Aorta (tissue), 5 donors: ENCODE results near the gene PTPRK. TPM values are rescaled to one million over a fixed set of nuclear protein-coding genes. Genes with fewer than 3 reads are reported as not detected.

Source experiments
- ATAC-seq: fragments of 200-7000 bp; cut with Tn5 transposase; one replicate; pipeline ENCODE4 v1.9.1; 2022; ENCODE audit warnings: moderate library complexity; ENCODE audit not compliant: low FRiP score
- DNase-seq, 2 donors: peaks; one replicate each; pipeline ENCODE4 v3.0.0-alpha.2; 2020
- H3K27ac ChIP-seq, 2 donors: one replicate each; pipeline ENCODE4 v1.5.1; 2013; ENCODE audit warnings: low read length in 2 of 2, mild to moderate bottlenecking in 2 of 2, moderate library complexity in 2 of 2, control low read depth in 1 of 2, inconsistent platforms in 1 of 2, low read depth in 1 of 2
- H3K27me3 ChIP-seq, 2 donors: one replicate each; pipeline ENCODE4 v1.6.1; 2013; ENCODE audit warnings: control low read depth in 1 of 2, low read length in 1 of 2, mild to moderate bottlenecking in 1 of 2, moderate library complexity in 1 of 2; ENCODE audit not compliant: insufficient read depth in 2 of 2, control insufficient read depth in 1 of 2
- H3K36me3 ChIP-seq, 2 donors: one replicate each; pipeline ENCODE4 v1.6.1; 2013; ENCODE audit warnings: control low read depth in 1 of 2, low read length in 1 of 2, mild to moderate bottlenecking in 1 of 2; ENCODE audit not compliant: insufficient read depth in 2 of 2, control insufficient read depth in 1 of 2
- H3K4me1 ChIP-seq, 2 donors: one replicate each; pipeline ENCODE4 v1.6.1; 2013; ENCODE audit warnings: low read length in 2 of 2, control low read depth in 1 of 2, mild to moderate bottlenecking in 1 of 2, moderate library complexity in 1 of 2; ENCODE audit not compliant: insufficient read depth in 2 of 2, control insufficient read depth in 1 of 2
- H3K4me3 ChIP-seq, 2 donors: one replicate each; pipeline ENCODE4 v1.5.1; 2013; ENCODE audit warnings: low read length in 2 of 2, control low read depth in 1 of 2, mild to moderate bottlenecking in 1 of 2
- H3K9me3 ChIP-seq: one replicate; pipeline ENCODE4 v1.6.1; 2013; ENCODE audit warnings: mild to moderate bottlenecking, low read length; ENCODE audit not compliant: control insufficient read depth
- WGBS, 2 donors: extraction: QIAGEN DNeasy Blood & Tissue Kit; methylation state at CpG; one replicate each; pipeline ENCODE4 v1.1.7; 2013; 5-methylcytosine and 5-hydroxymethylcytosine counted together
- intact Hi-C, 2 donors: fragments of 100-400 bp; cut with DNase I; formaldehyde crosslinking; loops; one replicate each; pipeline versions ENCODE4 v1.14.2 to v1.15.0; 2022
- polyA plus RNA-seq, 2 donors: library from polyadenylated mRNA; stranded (reverse); fragments of 200-250 nt; gene quantifications; one replicate each; pipeline ENCODE4 v1.2.3, GENCODE V29; 2013
- total RNA-seq, 2 donors: library from RNA; stranded (reverse); fragmentation: NEBNext Ultra II Directional; extraction: Animal tissue kit (Norgen Biotek cat#: 25700); gene quantifications; one replicate each; pipeline ENCODE4 v1.2.1, GENCODE V29; 2021
- donor health status: healthy with polysubstance abuse.
- donor health status: Bipolar disorder and iron deficiency.
- donor health status: DM: no; HTN: no; CAD: no.
- donor health status: DM: no; HTN: no; CAD: no.
- donor health status: DM: yes; HTN: yes; CAD: no.

The PTPRK gene
- total and polyA plus RNA-seq, 4 donors, result 3.9 to 50.6 (median 24.9) TPM

DNA sequence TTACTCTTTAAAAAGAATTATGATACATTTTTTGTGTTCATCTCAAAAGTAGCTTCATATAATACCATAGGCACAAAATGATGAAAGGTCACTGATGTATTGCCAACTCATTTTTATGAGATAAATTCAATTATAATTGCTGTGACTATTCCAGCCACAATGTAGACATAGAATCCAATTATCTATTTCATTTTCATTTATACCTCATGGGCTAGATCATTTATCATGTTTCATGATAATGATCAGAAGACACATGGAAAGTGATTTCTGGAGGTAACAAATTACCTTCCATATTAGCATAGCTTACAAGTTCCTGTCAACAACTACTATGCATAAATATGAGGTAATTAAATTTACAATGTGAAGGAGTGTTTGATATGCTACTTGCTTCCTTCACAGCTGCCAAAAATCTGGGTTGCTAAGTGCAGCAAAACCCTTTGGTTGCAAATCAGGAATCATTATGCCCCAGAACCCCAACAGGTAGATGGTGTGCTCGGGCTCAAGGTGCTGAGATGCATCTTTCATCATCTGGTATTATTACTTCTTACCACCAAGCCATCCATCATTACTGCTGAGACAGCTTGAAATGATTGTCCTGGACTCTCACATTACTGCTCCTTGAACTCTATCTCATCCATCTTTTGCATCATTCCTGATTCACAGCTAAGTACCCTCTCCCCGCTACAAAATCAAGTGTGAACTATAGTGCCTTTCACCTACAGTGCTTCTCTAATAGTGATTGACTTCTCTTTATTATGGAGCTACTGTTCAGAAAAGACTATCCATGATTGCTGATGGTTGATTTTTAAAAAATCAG, 313.6 kb downstream of the PTPRK start:
- WGBS, 2 donors, result 96 to 97% methylated on average over 2 of the region's 2 CpGs
- intact Hi-C loops, result no loop called here
- Histone ChIP-seq H3K4me3 (no peak overlapping the region), H3K36me3 (no peaks in the 10 kb centered on the region), H3K4me1 (no peaks in the 10 kb centered on the region), H3K9me3 (no peaks in the 10 kb centered on the region), H3K27ac (no peak overlapping the region), H3K27me3 (no peaks in the 10 kb centered on the region)
- DNase-seq, result no peak
- ATAC-seq, result no peak

DNA sequence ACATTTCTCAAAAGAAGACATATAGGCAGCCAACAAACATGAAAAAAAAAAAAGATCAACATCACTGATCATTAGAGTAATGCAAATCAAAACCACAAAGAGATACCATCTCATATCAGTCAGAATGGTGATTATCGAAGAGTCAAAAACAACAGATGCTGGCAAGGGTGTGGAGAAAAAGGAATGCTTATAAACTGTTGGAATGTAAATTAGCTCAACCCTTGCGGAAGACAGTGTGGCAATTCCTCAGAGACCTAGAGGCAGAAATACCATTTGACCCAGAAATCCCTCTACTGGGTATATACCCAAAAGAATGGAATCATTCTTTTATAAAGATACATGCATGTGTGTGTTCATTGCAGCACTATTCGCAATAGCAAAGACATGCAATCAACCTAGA, 315.8 kb downstream of the PTPRK start:
- ATAC-seq, result no peak
- 95 to 97% methylated on average over 3 of the region's 3 CpGs for WGBS, 2 donors
- intact Hi-C loops, result no loop called here

DNA sequence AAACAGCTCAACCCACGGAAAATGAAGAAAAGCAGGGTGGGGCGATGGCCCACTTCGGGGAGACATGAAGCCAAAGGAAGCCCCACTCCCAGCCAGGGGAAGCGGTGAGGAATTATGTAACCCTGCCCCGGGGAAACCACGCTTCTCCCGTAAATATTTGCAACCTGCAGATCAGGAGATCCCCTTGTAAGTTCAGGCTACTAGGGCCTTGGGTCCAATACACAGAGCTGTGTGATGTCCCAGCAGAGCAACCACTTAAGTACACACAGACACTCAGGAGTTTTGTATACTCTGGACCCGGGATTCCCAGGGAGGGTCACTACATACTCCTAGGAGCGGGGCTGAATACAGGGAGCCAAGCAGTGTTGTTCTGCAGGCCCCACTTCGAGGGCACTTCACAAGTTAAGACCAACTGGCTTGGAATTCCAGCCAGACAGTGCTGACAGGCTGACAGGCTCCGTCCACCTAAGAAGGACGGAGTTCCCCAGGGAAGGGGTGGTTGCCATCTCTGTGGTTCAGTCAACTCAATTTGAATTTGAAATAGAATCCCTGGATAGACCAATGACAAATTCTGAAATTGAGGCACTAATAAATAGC, 318.1 kb downstream of the PTPRK start:
- intact Hi-C loops, result no loop called here
- no peak for ATAC-seq
- no peak for DNase-seq
- Histone ChIP-seq H3K27ac (no peak overlapping the region), H3K4me3 (no peak overlapping the region), H3K27me3 (no peaks in the 10 kb centered on the region), H3K4me1 (no peaks in the 10 kb centered on the region), H3K36me3 (no peaks in the 10 kb centered on the region), H3K9me3 (no peaks in the 10 kb centered on the region)
- 91% methylated on average over 12 of the region's 12 CpGs for WGBS, 2 donors

More for the DNA sequence above, 315.8 kb downstream of the PTPRK start:
- H3K27ac ChIP-seq, result no peak overlapping the region
- no peak for DNase-seq
- H3K4me1 ChIP-seq, result no peaks in the 10 kb centered on the region
- no peak overlapping the region for H3K4me3 ChIP-seq
- H3K36me3 ChIP-seq, result no peaks in the 10 kb centered on the region
- no peaks in the 10 kb centered on the region for H3K27me3 ChIP-seq
- no peaks in the 10 kb centered on the region for H3K9me3 ChIP-seq

DNA sequence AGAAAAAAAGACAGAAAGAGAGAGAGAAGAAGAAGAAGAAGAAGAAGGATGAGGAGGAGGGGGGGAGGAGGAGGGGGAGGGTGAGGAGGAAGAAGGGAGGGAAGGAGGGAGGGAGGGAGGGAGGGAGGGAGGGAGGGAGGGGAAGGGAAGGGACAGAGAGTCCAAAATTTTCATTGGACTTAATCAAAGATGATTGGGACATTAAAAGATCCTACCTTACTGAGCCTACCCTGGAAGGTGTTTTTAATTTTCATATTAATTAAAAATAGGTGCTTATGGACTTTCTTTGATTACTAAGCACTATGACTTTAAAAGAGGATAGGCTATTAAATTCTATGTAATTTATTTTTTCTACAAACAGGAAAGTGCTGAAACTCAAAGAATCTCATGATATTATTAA, 319.6 kb downstream of the PTPRK start:
- Histone ChIP-seq H3K27me3 (no peaks in the 10 kb centered on the region), H3K9me3 (no peaks in the 10 kb centered on the region), H3K4me3 (no peak overlapping the region), H3K4me1 (no peaks in the 10 kb centered on the region), H3K27ac (no peak overlapping the region), H3K36me3 (no peaks in the 10 kb centered on the region)
- intact Hi-C loops, result no loop called here
- DNase-seq (no peak), ATAC-seq (no peak)

DNA sequence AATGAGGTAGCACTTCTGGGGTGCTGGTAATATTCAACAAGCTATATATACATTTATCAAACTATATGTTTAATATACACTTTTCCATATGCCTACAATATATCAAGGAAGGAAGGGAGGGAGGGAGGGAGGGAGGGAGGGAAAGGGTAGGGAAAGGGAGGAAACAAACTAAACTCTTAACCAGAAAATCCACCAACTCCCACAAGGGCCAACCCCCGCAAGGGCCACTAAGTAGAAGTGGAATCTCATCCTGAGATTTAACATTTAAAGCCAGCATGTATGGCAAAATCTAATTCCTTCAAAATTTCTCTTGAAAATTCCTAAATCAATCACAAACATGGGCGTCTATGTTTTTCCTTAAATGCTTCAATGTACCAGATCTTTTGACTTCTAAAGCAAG, 320.9 kb downstream of the PTPRK start:
- DNase-seq (no peak), ATAC-seq (no peak)
- Histone ChIP-seq H3K9me3 (no peaks in the 10 kb centered on the region), H3K36me3 (no peaks in the 10 kb centered on the region), H3K4me1 (no peaks in the 10 kb centered on the region), H3K4me3 (no peak overlapping the region), H3K27me3 (no peaks in the 10 kb centered on the region), H3K27ac (no peak overlapping the region)
- WGBS, 2 donors, result 96 to 97% methylated on average over 2 of the region's 2 CpGs
- intact Hi-C loops, result no loop called here

DNA sequence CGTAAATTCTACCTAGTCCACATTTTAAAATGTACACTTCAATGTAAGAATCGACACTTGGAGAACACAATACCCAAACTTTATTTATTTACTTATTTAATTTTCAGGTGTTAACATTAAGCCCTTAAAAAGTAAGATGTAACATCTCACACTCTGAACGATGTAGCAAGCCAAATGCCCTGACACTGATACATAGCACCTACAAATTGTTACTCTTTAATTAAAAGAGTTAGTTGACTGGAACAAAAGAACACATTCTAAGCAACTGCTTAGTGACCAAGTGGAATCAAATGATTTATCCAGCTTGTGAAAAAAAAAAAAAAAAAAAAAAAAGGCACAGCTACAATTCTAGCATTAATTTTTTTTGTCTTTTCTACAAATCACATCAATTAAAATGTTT, 327.4 kb downstream of the PTPRK start:
- no peak overlapping the region for H3K4me3 ChIP-seq
- 89 to 91% methylated on average over 3 of the region's 3 CpGs for WGBS, 2 donors
- no peak overlapping the region for H3K27ac ChIP-seq
- no peaks in the 10 kb centered on the region for H3K27me3 ChIP-seq
- no peaks in the 10 kb centered on the region for H3K4me1 ChIP-seq
- no peak for DNase-seq
- no peaks in the 10 kb centered on the region for H3K36me3 ChIP-seq
- no peak for ATAC-seq
- no peaks in the 10 kb centered on the region for H3K9me3 ChIP-seq
- intact Hi-C loops, result no loop called here

DNA sequence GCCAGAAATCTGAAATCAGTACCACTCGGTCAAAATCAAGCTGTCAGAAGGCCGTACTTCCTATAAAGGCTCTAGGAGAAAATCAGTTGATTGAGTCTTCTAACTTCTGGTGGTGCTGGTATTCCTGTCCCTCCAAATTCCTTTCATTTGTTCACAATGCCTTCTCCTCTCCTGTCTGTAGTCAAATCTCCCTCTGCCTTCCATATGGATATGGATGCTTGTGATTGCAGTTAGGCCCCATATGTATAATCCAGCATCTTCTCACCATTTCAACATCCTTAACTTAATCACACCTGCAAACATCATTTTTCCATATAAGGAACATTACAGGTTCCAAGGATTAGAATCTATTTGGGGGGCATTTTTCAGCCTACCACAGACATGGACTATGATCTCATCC, 331.7 kb downstream of the PTPRK start:
- DNase-seq (no peak), ATAC-seq (no peak)
- H3K9me3 ChIP-seq, result no peaks in the 10 kb centered on the region
- no peaks in the 10 kb centered on the region for H3K36me3 ChIP-seq
- H3K27me3 ChIP-seq, result no peaks in the 10 kb centered on the region
- no peak overlapping the region for H3K4me3 ChIP-seq
- intact Hi-C loops, result no loop called here
- no peak overlapping the region for H3K27ac ChIP-seq
- H3K4me1 ChIP-seq, result no peaks in the 10 kb centered on the region
- WGBS, 2 donors, result 76 to 86% methylated on average over 2 of the region's 2 CpGs

DNA sequence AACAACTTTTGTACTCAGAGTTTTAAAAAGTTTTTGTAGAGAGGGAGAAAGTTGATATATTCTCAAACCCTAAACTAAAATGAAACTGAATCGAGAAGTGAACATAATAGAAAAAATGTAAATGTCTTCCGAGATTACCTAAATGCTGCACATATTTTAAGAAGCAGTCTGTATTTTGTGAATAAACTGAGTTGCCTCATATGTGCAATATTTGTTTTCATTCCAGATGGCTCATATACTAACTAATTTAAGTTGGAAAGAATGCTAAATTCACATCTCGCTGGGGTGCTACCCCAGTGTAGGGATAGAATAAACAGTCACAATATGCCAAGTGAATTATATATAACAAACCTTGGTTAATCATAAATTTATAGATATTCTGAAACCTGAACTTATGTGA, 333.7 kb downstream of the PTPRK start:
- no peaks in the 10 kb centered on the region for H3K9me3 ChIP-seq
- H3K4me3 ChIP-seq, result no peak overlapping the region
- WGBS, 2 donors, result 4 to 11% methylated on average over 3 of the region's 3 CpGs
- no peak for ATAC-seq
- H3K36me3 ChIP-seq, result no peaks in the 10 kb centered on the region
- intact Hi-C loops, result no loop called here
- no peak overlapping the region for H3K27ac ChIP-seq
- no peaks in the 10 kb centered on the region for H3K27me3 ChIP-seq
- no peaks in the 10 kb centered on the region for H3K4me1 ChIP-seq
- DNase-seq, result no peak

DNA sequence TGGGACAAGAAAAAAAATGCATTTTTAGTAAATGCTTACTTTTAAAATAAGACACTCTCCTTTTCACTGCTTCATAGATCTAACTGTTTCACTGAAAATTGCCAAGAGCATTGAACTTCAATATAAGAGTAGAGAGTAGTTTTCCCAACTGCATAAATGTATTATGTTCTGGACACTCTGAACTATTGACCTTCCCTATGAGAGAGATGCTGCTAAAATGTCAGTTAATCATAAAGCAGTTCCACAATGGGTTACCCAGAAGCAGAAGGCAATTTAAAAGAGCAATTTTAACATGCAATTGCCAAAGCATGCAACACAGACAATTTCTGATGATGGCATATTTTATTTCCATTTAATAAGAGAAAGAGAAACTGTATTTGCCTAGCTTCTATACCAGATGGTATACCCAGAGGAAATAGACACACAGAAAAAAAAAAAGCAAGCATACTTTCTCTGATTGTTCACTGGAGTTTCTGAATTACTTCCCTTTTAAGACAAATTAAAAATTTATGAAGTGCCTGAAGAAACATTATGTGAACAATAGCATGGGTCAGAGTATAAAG, 340.4 kb downstream of the PTPRK start:
- ATAC-seq, result no peak
- Histone ChIP-seq H3K9me3 (no peaks in the 10 kb centered on the region), H3K4me3 (no peak overlapping the region), H3K27me3 (no peaks in the 10 kb centered on the region), H3K36me3 (no peaks in the 10 kb centered on the region), H3K4me1 (no peaks in the 10 kb centered on the region), H3K27ac (no peak overlapping the region)
- no peak for DNase-seq
- intact Hi-C loops, result no loop called here
